H1 (cell line): ENCODE data around the gene EIF2S2. TPM values are rescaled to one million over a fixed set of nuclear protein-coding genes. Genes with fewer than 3 reads are reported as not detected.

ENCODE experiments used
- CTCF ChIA-PET: fragments of 300-600 bp; sonication (Branson Sonifier 250); formaldehyde crosslinking; loops from one replicate; lab custom pipeline; 2021; ENCODE audit not compliant: partially characterized antibody; lab: Charles Lee
- POLR2A ChIA-PET: fragments of 300-600 bp; sonication (Branson Sonifier 250); formaldehyde crosslinking; loops from one replicate; lab custom pipeline; 2021; ENCODE audit warnings: inconsistent platforms; ENCODE audit not compliant: partially characterized antibody; lab: Charles Lee
- DNase-seq, 2 experiments: peaks; one replicate each; pipeline versions ENCODE4 v3.0.0 to v3.0.0-alpha.2; 2010 to 2022; ENCODE audit warnings: low spot score in 2 of 2, low read depth in 1 of 2, mixed read lengths in 1 of 2
- FAIRE-seq: peaks from 2 replicates; lab custom pipeline; 2011; peaks lifted over from hg19 to GRCh38; lab: Jason Lieb, UNC
- H2AFZ ChIP-seq: 2 replicates; pipeline ENCODE4 v1.8.1; 2012; ENCODE audit warnings: low read length, inconsistent platforms
- H2AK5ac ChIP-seq: 2 replicates; pipeline ENCODE4 v1.6.1; 2013; ENCODE audit warnings: low read depth, low read length
- H2BK120ac ChIP-seq: replicated peaks from 2 replicates; pipeline ENCODE3; 2013; ENCODE audit warnings: low read depth, low read length, inconsistent platforms
- H2BK12ac ChIP-seq: 2 replicates; pipeline ENCODE4 v1.6.1; 2013; ENCODE audit warnings: low read depth, low read length
- H2BK15ac ChIP-seq: 2 replicates; pipeline ENCODE4 v1.6.1; 2013; ENCODE audit warnings: low read length
- H2BK20ac ChIP-seq: 2 replicates; pipeline ENCODE4 v1.6.1; 2013; ENCODE audit warnings: low read length
- H2BK5ac ChIP-seq: 2 replicates; pipeline ENCODE4 v1.6.1; 2013; ENCODE audit warnings: low read depth, low read length
- H3K14ac ChIP-seq: 2 replicates; pipeline ENCODE4 v1.6.1; 2013; ENCODE audit warnings: inconsistent platforms; ENCODE audit not compliant: insufficient read length
- H3K18ac ChIP-seq: 2 replicates; pipeline ENCODE4 v1.6.1; 2013; ENCODE audit warnings: low read length; ENCODE audit errors: extremely low read depth
- H3K23ac ChIP-seq: 2 replicates; pipeline ENCODE4 v1.6.1; 2013; ENCODE audit warnings: inconsistent platforms; ENCODE audit not compliant: insufficient read length
- H3K23me2 ChIP-seq: 2 replicates; pipeline ENCODE4 v1.6.1; 2013; ENCODE audit warnings: low read depth, low read length
- H3K27ac ChIP-seq: 2 replicates; pipeline ENCODE4 v1.6.1; 2011; ENCODE audit warnings: low read depth, low read length, inconsistent platforms
- H3K27me3 ChIP-seq, 4 experiments: replicated peaks in 1 of 4; 1 replicate in 1 of 4; 2 replicates in 3 of 4; pipeline versions ENCODE4 v1.6.1 to v1.8.1; 2011 to 2013; ENCODE audit warnings: low read length in 3 of 4, mild to moderate bottlenecking in 3 of 4, inconsistent platforms in 2 of 4, mixed read lengths in 2 of 4, moderate library complexity in 1 of 4; ENCODE audit not compliant: control insufficient read depth in 3 of 4, insufficient read depth in 3 of 4; ENCODE audit errors: extremely low read depth in 1 of 4
- H3K36me3 ChIP-seq, 4 experiments: 2 replicates each; pipeline versions ENCODE4 v1.6.1 to v1.8.1; 2011 to 2013; ENCODE audit warnings: mild to moderate bottlenecking in 4 of 4, low read length in 3 of 4, moderate library complexity in 2 of 4, control low read depth in 1 of 4, inconsistent platforms in 1 of 4; ENCODE audit not compliant: insufficient read depth in 4 of 4, control insufficient read depth in 2 of 4
- H3K4ac ChIP-seq: replicated peaks from 2 replicates; pipeline ENCODE3; 2013; ENCODE audit warnings: low read length, low read depth, mixed read lengths, inconsistent platforms; ENCODE audit not compliant: insufficient read length
- H3K4me1 ChIP-seq, 4 experiments: replicated peaks in 1 of 4; 1 replicate in 1 of 4; 2 replicates in 3 of 4; pipeline versions ENCODE4 v1.6.1 to v1.8.1; 2011 to 2013; ENCODE audit warnings: low read length in 3 of 4, inconsistent platforms in 2 of 4, mixed read lengths in 1 of 4; ENCODE audit not compliant: insufficient read depth in 4 of 4, control insufficient read depth in 3 of 4
- H3K4me2 ChIP-seq, 2 experiments: 2 replicates each; pipeline versions ENCODE4 v1.6.1 to v1.8.1; 2011 to 2013; ENCODE audit warnings: low read depth in 2 of 2, low read length in 2 of 2, control low read depth in 1 of 2, inconsistent platforms in 1 of 2, mild to moderate bottlenecking in 1 of 2; ENCODE audit not compliant: insufficient read depth in 1 of 2
- H3K4me3 ChIP-seq, 4 experiments: fragments of 200-600, 300-600 bp in 1 of 4; sonication (generic), shearing (Covaris generic), sonication (Bioruptor Twin) in 1 of 4; 2 replicates each; pipeline versions ENCODE4 v1.5.1 to v1.8.1; 2011 to 2016; ENCODE audit warnings: low read length in 4 of 4, low read depth in 3 of 4, control low read depth in 2 of 4, inconsistent platforms in 2 of 4, mild to moderate bottlenecking in 2 of 4, mixed read lengths in 1 of 4, moderate library complexity in 1 of 4; ENCODE audit not compliant: insufficient read depth in 2 of 4; ENCODE audit errors: extremely low read depth in 1 of 4
- H3K56ac ChIP-seq: replicated peaks from 2 replicates; pipeline ENCODE3; 2013; ENCODE audit warnings: low read depth, mild to moderate bottlenecking, mixed read lengths, low read length, inconsistent platforms; ENCODE audit not compliant: insufficient read length
- H3K79me1 ChIP-seq: 2 replicates; pipeline ENCODE4 v1.6.1; 2013; ENCODE audit warnings: low read depth, low read length, control low read depth
- H3K79me2 ChIP-seq, 2 experiments: 2 replicates each; pipeline versions ENCODE4 v1.6.1 to v1.8.1; 2012 to 2013; ENCODE audit warnings: low read length in 2 of 2, mild to moderate bottlenecking in 2 of 2, inconsistent platforms in 1 of 2; ENCODE audit not compliant: insufficient read depth in 2 of 2, control insufficient read depth in 1 of 2
- H3K9ac ChIP-seq, 4 experiments: replicated peaks in 1 of 4; 1 replicate in 1 of 4; 2 replicates in 3 of 4; pipeline versions ENCODE4 v1.6.1 to v1.8.1; 2011 to 2013; ENCODE audit warnings: low read depth in 3 of 4, low read length in 3 of 4, control low read depth in 2 of 4, mild to moderate bottlenecking in 2 of 4, moderate library complexity in 2 of 4, inconsistent platforms in 1 of 4; ENCODE audit errors: extremely low read depth in 1 of 4
- H3K9me3 ChIP-seq, 2 experiments: 2 replicates each; pipeline versions ENCODE4 v1.6.1 to v1.8.1; 2012 to 2013; ENCODE audit warnings: mild to moderate bottlenecking in 2 of 2, moderate library complexity in 2 of 2, control low read depth in 1 of 2, inconsistent platforms in 1 of 2, low read depth in 1 of 2, low read length in 1 of 2, mixed read lengths in 1 of 2; ENCODE audit not compliant: insufficient read depth in 2 of 2
- H4K20me1 ChIP-seq, 2 experiments: replicated peaks in 1 of 2; 2 replicates each; pipeline versions ENCODE3 to v1.8.1; 2011 to 2013; ENCODE audit warnings: inconsistent platforms in 2 of 2, low read length in 2 of 2, mild to moderate bottlenecking in 1 of 2; ENCODE audit not compliant: insufficient read depth in 2 of 2, control insufficient read depth in 1 of 2
- H4K5ac ChIP-seq: 2 replicates; pipeline ENCODE4 v1.6.1; 2013; ENCODE audit warnings: low read length, low read depth, mixed read lengths, inconsistent platforms; ENCODE audit not compliant: insufficient read length
- H4K8ac ChIP-seq: 2 replicates; pipeline ENCODE4 v1.8.0; 2013; ENCODE audit warnings: mild to moderate bottlenecking, moderate library complexity, low read length, inconsistent platforms; ENCODE audit not compliant: insufficient read depth; ENCODE audit errors: extremely low read depth
- H4K91ac ChIP-seq: replicated peaks from 2 replicates; pipeline ENCODE3; 2013; ENCODE audit warnings: low read length, mixed read lengths, inconsistent platforms; ENCODE audit not compliant: insufficient read length
- CTBP2 ChIP-seq: IDR thresholded peaks from 2 replicates; pipeline ENCODE4 v1.7.0; 2011; ENCODE audit warnings: borderline replicate concordance, mild to moderate bottlenecking, moderate library complexity, mixed read lengths, low read length; ENCODE audit not compliant: insufficient read depth, insufficient read length
- GTF2F1 ChIP-seq: IDR thresholded peaks from 2 replicates; pipeline ENCODE4 v1.6.1; 2012; ENCODE audit warnings: low read depth, low read length, improper control_type of control experiment, borderline replicate concordance
- HDAC6 ChIP-seq: IDR thresholded peaks from one replicate; pipeline ENCODE4 v1.7.1; 2012; ENCODE audit warnings: low read depth, mild to moderate bottlenecking, inconsistent platforms, low read length, moderate library complexity
- RNF2 ChIP-seq: fragments of 200-900, 300-1000 bp; sonication (generic); IDR thresholded peaks from 2 replicates; pipeline ENCODE4 v1.7.1; 2016; ENCODE audit warnings: borderline replicate concordance, low read depth, mild to moderate bottlenecking, antibody characterized with exemption, low read length; ENCODE audit not compliant: poor library complexity, severe bottlenecking; ENCODE audit errors: missing control alignments
- WGBS, 2 experiments: shearing (Covaris generic) in 1 of 2; methylation state at CpG; one replicate each; pipeline versions ENCODE4 v1.1.6 to v1.1.7; 2013 to 2015; ENCODE audit warnings: low lambda C conversion rate in 2 of 2, mixed read lengths in 2 of 2, inconsistent platforms in 1 of 2, low coverage in 1 of 2, missing lambda C conversion rate in 1 of 2; ENCODE audit not compliant: insufficient replicate concordance in 2 of 2, insufficient coverage in 1 of 2, insufficient read length in 1 of 2; ENCODE audit errors: extremely low coverage in 1 of 2, missing lambda C conversion rate in 1 of 2; 5-methylcytosine and 5-hydroxymethylcytosine counted together
- polyA plus RNA-seq, 7 experiments: library from polyadenylated mRNA; depleted of rRNA in 3 of 7; stranded (reverse) in 5 of 7; unstranded in 2 of 7; fragments of >200 nt in 5 of 7; fragments of 200-250 nt in 2 of 7; gene quantifications; 1 replicate in 5 of 7; 2 replicates in 1 of 7; 4 replicates in 1 of 7; pipeline versions ENCODE4 v1.2.1 to v1.2.3, GENCODE V29; 2011 to 2013; ENCODE audit warnings: missing spikeins in 2 of 7, mixed read lengths in 2 of 7
- total RNA-seq: library from RNA; stranded (reverse); fragmentation: NEBNext Ultra II Directional; extraction: Animal tissue kit (Norgen Biotek cat#: 25700); gene quantifications from 2 replicates; pipeline ENCODE4 v1.2.1, GENCODE V29; 2021
- TF ChIP-seq, protein P1 (sequence below): IDR thresholded peaks from 2 replicates; pipeline ENCODE4 v1.6.1; 2011; ENCODE audit warnings: low read depth, mild to moderate bottlenecking, low read length; ENCODE audit not compliant: insufficient read depth

EIF2S2 gene
- total and polyA plus RNA-seq, 2 of the 8 experiments (the other 6 are each of a cell fraction or from before 2014, with no cell fraction given), result 59.5 to 142 TPM

DNA sequence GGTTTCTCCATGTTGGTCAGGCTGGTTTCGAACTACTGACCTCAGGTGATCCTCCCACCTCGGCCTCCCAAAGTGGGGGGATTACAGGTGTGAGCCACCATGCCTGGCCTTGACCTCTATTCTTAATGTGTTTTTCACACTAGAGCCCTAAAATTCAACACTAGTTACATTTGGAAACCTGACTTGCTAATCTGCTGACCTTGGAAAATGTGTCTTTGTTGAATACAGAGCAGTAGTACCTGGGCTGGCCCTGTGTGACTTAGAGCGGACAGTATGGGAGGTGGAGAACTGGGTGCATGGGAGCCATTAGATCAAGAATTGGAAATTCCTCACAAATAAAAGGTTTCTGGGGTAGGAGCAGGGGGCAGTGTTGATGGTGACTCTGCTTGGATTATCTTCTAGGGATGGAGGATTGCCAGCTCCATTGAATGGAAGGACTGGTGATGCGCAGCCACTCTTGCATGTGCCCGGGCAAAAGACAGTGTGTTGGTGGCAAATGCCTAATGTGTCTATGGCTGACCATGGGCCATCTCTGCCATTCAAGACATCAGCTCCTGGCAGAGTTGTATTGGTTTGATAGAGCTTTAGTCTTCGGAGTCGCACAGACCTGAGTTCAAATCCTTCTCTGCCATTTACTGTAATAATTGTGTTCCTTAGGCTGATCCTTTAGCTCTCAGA, 64.9 kb downstream of the EIF2S2 start:
- H2BK5ac ChIP-seq, result no peak overlapping the region
- no peak overlapping the region for H3K4ac ChIP-seq
- H3K79me2 ChIP-seq, result peaks cover 0 to 63% of the 10 kb centered on the region in 2 experiments
- H3K23me2 ChIP-seq, result no peaks in the 10 kb centered on the region
- H3K4me1 ChIP-seq, result peaks cover 6 to 29% (median 9%) of the 10 kb centered on the region in 4 experiments
- H3K4me3 ChIP-seq, result no peak overlapping the region
- H3K23ac ChIP-seq, result no peak overlapping the region
- POLR2A ChIA-PET, result interaction anchor here (1.9 kb wide), 1 partner anchor 12 kb away, joined by 4 read pairs; no protein-coding TSS in a partner anchor
- no peak overlapping the region for H2BK120ac ChIP-seq
- H2BK15ac ChIP-seq, result no peak overlapping the region
- no peak overlapping the region for H3K14ac ChIP-seq
- peaks cover 24 to 30% of the 10 kb centered on the region in 2 experiments for H4K20me1 ChIP-seq
- H3K27me3 ChIP-seq, result no peaks in the 10 kb centered on the region
- no peak overlapping the region for H2AFZ ChIP-seq
- DNase-seq (no peak), FAIRE-seq (no peak)
- H2BK20ac ChIP-seq, result no peak overlapping the region
- no peak overlapping the region for H4K5ac ChIP-seq
- H3K9me3 ChIP-seq, result no peaks in the 10 kb centered on the region
- no peak overlapping the region for H4K91ac ChIP-seq
- no peaks in the 10 kb centered on the region for H3K36me3 ChIP-seq
- no peak overlapping the region for H3K18ac ChIP-seq
- CTCF ChIA-PET, result interaction anchor here (0.6 to 1.9 kb wide), 8 partner anchors 10 to 126 kb away, joined by 3 to 9 read pairs (median 3); no protein-coding TSS in a partner anchor
- TF ChIP-seq RNF2, result no peak
- TF ChIP-seq, protein P1, sequence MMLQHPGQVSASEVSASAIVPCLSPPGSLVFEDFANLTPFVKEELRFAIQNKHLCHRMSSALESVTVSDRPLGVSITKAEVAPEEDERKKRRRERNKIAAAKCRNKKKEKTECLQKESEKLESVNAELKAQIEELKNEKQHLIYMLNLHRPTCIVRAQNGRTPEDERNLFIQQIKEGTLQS, result no peak
- TF ChIP-seq GTF2F1, result no peak
- TF ChIP-seq HDAC6, result no peak
- TF ChIP-seq CTBP2, result no peak
- H4K8ac ChIP-seq, result no peak overlapping the region
- H3K9ac ChIP-seq, result no peak overlapping the region
- H2BK12ac ChIP-seq, result no peak overlapping the region
- no peak overlapping the region; a peak in 1 of 4 replicates for H3K4me2 ChIP-seq
- no peak overlapping the region for H2AK5ac ChIP-seq
- no peak overlapping the region for H3K27ac ChIP-seq
- peaks cover 19% of the 10 kb centered on the region for H3K79me1 ChIP-seq
- no peak overlapping the region for H3K56ac ChIP-seq
- WGBS, 2 experiments, result 96% methylated on average over 7 of the region's 7 CpGs; no CpG with 5 or more reads in 1 of the 2 experiments
